Neural progenitor cell (in vitro differentiated cells): ENCODE data around the gene RIC8B.

Experiments used
- CTCF ChIP-seq: fragments of 200-600 bp; sonication (generic); IDR thresholded peaks from 2 replicates; pipeline ENCODE4 v1.5.1; 2017; ENCODE audit warnings: antibody characterized with exemption, mild to moderate bottlenecking
- EZH2 ChIP-seq: fragments of 200-600 bp; sonication (generic); IDR thresholded peaks from 2 replicates; pipeline ENCODE4 v1.6.1; 2017; ENCODE audit warnings: antibody characterized with exemption, mild to moderate bottlenecking, moderate library complexity

- TF ChIP-seq CTCF, result no peak
- no peak for TF ChIP-seq EZH2
Measured at GRCh38 chr12:106780010-106780631, 5.6 kb downstream of the RIC8B start.
